Mucosa of stomach (tissue), 1 donor: ENCODE measurements around the gene AK5.

Experiments
- H3K27me3 ChIP-seq: one replicate; pipeline ENCODE4 v1.7.0; 2013; ENCODE audit warnings: mild to moderate bottlenecking, low read length; ENCODE audit not compliant: control insufficient read depth, insufficient read depth
- H3K36me3 ChIP-seq: one replicate; pipeline ENCODE4 v1.7.0; 2013; ENCODE audit warnings: low read length; ENCODE audit not compliant: control insufficient read depth, insufficient read depth
- H3K4me1 ChIP-seq: one replicate; pipeline ENCODE4 v1.7.0; 2013; ENCODE audit warnings: mild to moderate bottlenecking, low read length; ENCODE audit not compliant: control insufficient read depth, insufficient read depth
- H3K4me3 ChIP-seq: one replicate; pipeline ENCODE4 v1.7.0; 2013; ENCODE audit warnings: low read length
- H3K9ac ChIP-seq: one replicate; pipeline ENCODE4 v1.7.0; 2013; ENCODE audit warnings: mild to moderate bottlenecking, low read length, moderate library complexity
- H3K9me3 ChIP-seq: one replicate; pipeline ENCODE4 v1.7.0; 2013; ENCODE audit warnings: mild to moderate bottlenecking, low read length, moderate library complexity; ENCODE audit not compliant: control insufficient read depth
- donor health status: Pancreatic carcinoma.

Gene AK5

DNA sequence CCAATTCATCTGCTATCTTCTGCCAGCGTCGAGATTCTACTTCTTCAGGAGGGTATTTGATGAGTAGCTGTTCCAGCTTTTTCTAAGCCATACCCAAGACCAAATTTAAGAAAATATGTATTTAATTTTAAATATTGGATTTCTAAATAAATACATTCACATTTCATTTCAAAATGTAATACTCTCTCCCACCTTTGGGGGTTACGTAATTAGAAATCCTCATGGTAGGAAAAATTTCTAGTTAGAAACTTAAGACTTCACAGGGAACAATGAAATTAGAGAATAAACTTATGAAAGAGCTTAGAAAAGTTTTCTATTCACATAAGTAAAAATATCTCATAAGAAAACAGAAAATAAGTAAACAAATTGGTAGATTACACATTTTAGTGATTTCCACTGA is 297.7 kb downstream of the AK5 start:
- Histone ChIP-seq H3K9me3 (no peaks in the 10 kb centered on the region), H3K27me3 (no peaks in the 10 kb centered on the region), H3K9ac (no peak overlapping the region), H3K4me3 (no peak overlapping the region), H3K4me1 (no peaks in the 10 kb centered on the region), H3K36me3 (no peaks in the 10 kb centered on the region)

DNA sequence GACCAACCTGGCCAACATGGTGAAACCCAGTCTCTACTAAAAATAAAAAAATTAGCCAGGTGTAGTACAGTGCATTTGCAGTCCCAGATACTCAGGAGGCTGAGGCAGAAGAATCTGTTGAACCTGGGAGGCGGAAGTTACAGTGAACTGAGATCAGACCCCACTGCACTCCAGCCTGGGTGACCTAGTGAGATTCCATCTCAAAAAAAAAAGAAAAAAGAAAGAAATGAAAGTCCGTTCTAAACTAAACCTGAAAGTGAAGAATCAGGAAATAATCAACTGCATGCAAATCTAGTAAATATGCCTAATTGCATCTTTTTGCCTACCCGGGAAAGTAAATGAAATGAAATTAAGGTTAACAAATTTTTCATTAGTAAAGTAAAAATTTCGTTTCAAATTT is 301.1 kb downstream of the AK5 start:
- Histone ChIP-seq H3K27me3 (no peaks in the 10 kb centered on the region), H3K9ac (no peak overlapping the region), H3K4me1 (no peaks in the 10 kb centered on the region), H3K9me3 (no peaks in the 10 kb centered on the region), H3K4me3 (no peak overlapping the region), H3K36me3 (no peaks in the 10 kb centered on the region)

DNA sequence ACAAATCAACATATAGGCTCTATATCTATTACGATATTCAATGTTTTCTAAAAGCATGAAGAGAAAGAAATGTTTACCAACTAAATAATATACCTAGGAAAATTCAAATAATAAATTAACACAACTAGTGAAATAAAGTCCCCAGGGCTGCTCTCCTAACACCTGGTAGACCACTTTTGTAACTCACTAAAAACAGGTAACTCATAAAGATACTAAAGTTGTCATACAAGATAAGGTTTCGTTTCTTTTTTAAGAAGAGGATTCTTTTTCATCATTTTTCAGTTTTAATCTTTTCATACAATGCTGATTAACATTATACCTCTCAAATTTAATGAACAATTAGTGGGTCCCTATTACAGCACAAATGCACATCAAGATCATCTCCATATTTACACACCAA is 301.7 kb downstream of the AK5 start:
- no peak overlapping the region for H3K4me3 ChIP-seq
- no peaks in the 10 kb centered on the region for H3K4me1 ChIP-seq
- no peaks in the 10 kb centered on the region for H3K9me3 ChIP-seq
- H3K9ac ChIP-seq = no peak overlapping the region
- H3K36me3 ChIP-seq = no peaks in the 10 kb centered on the region
- H3K27me3 ChIP-seq = no peaks in the 10 kb centered on the region

DNA sequence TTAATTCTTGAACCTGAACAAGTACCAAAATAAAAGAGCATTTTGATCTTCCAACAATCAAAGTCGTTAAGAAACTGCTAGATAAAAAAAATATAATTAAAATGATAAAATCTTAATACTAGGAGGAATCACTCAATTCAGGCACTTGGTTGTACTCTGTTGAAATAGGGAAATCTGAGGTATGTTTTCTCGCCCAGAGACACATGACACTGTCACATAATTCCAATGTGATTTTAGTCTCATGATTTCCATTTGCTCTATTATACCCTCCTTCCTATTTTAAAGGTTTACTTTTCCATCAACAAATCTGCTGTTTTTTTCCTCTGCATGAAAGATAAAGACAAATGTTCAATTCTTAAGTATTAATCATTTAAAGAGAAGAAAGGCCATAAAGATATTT is 303.1 kb downstream of the AK5 start:
- no peak overlapping the region for H3K4me3 ChIP-seq
- no peaks in the 10 kb centered on the region for H3K4me1 ChIP-seq
- H3K36me3 ChIP-seq = no peaks in the 10 kb centered on the region
- no peak overlapping the region for H3K9ac ChIP-seq
- no peaks in the 10 kb centered on the region for H3K27me3 ChIP-seq
- no peaks in the 10 kb centered on the region for H3K9me3 ChIP-seq

DNA sequence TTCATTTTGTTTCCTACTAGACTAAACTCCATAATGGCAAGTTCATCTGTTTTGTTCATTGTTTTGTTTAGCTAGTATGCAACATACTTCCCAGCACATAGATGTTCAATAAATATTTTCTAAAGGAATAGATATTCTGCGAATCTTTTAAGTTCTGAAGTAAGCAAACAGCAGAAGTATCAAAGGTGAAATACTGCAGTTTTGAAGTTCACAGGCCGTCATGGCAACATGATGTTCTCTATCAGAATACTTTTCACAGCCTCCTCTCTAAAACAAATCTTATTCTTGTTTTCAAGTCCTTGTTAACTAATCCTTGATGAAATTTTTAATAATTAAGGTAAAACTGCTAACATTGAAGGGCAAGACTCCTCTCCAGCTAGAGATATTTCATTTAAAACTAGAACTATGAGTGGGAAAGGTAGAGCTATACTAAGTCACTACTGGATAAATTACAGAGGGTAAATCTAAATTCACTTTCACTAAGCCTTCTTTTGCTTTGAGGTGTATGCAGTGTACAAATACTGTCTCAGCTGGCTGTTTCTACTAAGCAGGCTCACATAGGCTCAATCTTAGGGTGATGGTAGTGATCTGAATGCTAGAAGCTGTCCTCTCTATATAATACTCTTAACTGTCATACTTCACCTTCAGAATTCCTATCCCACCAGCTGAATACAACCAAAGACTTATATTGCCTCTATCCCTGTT is 303.9 kb downstream of the AK5 start:
- H3K9me3 ChIP-seq = no peaks in the 10 kb centered on the region
- no peak overlapping the region for H3K4me3 ChIP-seq
- no peaks in the 10 kb centered on the region for H3K4me1 ChIP-seq

DNA sequence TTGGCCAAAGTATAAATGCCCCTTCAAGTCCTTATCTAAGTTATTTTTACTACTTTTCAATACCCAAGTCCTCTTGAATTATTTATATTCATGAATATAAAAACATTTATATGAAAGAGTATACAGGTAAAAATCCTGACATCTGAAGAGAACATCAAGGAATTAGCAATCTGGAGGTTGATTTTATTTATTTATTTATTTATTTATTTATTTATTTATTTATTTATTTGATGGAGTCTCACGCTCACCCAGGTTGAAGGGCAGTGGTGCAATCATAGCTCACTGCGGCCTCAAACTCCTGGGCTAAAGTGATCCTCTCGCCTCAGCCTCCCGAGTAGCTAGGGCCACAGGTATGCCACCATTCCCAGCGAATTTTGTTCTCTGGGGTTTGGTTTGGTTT is 307.4 kb downstream of the AK5 start:
- H3K4me1 ChIP-seq = no peaks in the 10 kb centered on the region
- H3K9me3 ChIP-seq = no peaks in the 10 kb centered on the region
- no peak overlapping the region for H3K4me3 ChIP-seq
- H3K9ac ChIP-seq = no peak overlapping the region
- H3K36me3 ChIP-seq = no peaks in the 10 kb centered on the region
- H3K27me3 ChIP-seq = no peaks in the 10 kb centered on the region

More for the DNA sequence above, 303.9 kb downstream of the AK5 start:
- H3K27me3 ChIP-seq = no peaks in the 10 kb centered on the region
- H3K36me3 ChIP-seq = no peaks in the 10 kb centered on the region
- no peak overlapping the region for H3K9ac ChIP-seq

DNA sequence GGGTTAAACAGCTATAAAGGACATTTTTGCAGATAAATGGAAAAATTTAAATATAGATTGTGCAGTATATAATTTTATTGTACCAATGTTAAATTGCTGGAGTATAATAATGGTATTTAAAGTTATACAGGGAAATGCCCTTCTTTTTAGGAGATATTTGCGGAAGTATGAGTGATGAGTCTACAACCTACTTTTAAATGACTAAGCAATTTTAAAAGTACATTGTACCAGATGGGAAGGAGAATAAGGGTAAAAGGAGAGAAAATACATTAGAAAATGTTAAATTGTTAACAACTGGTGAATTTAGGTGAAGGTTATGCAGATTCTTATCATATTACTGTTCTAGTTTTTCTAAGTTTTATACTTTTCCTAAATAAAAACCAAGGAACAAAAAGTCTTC is 308.8 kb downstream of the AK5 start:
- Histone ChIP-seq H3K27me3 (no peaks in the 10 kb centered on the region), H3K36me3 (no peaks in the 10 kb centered on the region), H3K4me1 (no peaks in the 10 kb centered on the region), H3K9ac (no peak overlapping the region), H3K9me3 (no peaks in the 10 kb centered on the region), H3K4me3 (no peak overlapping the region)

DNA sequence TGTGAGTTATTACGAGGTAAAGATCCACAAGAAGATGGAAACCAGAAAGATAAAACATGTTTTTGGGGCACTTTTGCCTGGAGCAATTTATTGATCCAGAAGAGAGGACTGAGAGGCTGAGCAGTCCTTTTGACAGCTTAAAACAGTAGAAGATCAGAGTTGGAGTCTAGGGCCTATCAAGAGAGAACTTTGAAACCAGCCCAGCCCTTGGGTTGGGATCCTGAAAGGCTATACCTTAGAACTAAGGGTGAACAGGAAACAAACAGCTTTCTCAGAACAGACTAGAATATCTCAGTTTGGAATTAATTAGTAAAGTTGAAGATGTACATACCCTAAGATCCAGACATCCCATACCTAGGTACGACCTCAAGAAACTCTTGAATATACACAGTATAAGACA is 311.1 kb downstream of the AK5 start:
- Histone ChIP-seq H3K27me3 (no peaks in the 10 kb centered on the region), H3K36me3 (no peaks in the 10 kb centered on the region), H3K9me3 (no peaks in the 10 kb centered on the region), H3K9ac (no peak overlapping the region), H3K4me3 (no peak overlapping the region), H3K4me1 (no peaks in the 10 kb centered on the region)

DNA sequence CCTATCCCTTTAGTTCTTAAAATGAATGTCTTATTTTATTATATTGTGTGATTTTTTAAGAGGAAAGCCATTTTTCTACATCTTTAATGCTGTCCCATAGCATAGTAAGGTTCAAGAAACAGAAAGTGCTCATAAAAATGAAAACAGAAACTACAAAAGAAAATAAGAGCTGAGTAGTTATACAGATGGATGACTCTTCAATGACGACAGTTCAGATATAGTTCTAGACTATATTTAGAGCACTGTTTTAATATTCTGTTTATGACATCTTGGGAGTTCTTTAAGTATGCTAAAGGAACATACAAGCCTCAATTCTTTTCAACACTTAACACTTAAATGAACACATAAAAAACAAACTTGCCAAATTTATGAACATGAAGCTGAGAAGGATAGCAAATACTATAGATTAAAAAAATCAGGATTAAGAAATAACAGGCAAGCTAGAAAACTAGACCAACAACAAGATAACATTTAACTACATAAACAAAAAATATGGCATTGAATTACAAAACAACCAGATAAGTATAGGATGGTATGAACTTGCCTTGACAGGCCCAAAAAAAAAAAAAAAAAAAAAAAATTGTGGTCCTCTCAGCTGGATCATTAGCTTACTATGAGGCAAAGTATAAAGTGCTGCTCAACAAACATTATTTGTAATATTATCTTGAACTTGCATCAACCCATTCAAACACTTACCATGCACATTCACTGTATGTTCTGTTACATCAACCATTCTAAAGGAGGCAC is 312.7 kb downstream of the AK5 start:
- Histone ChIP-seq H3K9ac (no peak overlapping the region), H3K36me3 (no peaks in the 10 kb centered on the region), H3K4me1 (peaks cover 4% of the 10 kb centered on the region), H3K4me3 (no peak overlapping the region), H3K9me3 (no peaks in the 10 kb centered on the region), H3K27me3 (no peaks in the 10 kb centered on the region)

DNA sequence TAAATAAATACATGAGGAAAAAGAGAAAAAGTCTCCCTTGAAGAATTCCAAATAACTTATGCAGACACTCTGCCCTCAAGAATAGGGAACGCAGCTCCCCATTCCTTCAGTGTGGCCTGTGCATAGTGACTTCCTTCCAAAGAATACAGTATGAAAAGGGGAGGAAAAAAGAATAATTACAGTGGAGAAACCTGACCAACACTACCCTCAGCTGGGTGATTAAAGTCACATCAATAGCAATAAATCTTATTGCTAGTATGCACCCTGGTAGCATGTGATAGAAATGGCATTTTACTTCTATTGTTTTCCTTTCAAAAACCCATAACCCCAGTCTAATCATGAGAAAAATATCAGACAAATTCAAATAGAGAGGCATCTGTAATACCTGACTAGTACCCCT is 315.5 kb downstream of the AK5 start:
- no peak overlapping the region for H3K9ac ChIP-seq

DNA sequence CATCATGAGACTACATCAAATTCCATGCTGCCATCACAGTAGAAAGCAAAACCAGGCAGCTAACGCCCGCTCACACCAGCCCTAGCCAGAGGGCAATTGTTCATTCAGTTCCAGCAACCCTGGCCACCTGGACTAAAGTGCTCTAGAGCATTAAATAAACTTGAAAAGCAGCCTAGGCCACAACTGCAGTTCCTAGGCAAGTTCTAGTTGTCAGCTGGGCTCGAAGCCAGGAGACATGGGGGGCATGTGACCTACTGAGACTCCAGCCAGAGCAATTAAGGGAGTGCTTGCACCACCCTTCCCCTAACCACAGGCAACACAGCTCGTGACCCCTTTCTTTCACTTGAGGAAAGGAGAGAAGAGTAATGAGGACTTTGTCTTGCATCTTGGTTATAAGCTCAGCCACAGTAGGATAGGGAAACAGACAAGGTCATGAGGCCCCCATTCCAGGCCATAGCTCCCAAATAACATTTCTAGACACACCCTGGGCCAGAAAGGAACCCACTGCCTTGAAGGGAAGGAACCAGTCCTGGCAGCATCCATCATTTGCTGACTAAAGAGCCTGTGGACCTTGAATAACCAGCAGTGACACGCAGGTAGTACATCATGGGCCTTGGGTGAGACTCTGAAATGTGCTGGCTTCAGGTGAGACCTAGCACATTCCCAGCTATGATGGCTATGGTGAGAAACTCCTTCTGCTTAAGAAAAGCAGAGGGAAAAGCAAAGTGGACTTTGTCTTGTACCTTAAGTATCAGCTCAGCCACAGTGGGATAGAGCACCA is 323.6 kb downstream of the AK5 start:
- Histone ChIP-seq H3K36me3 (no peaks in the 10 kb centered on the region), H3K4me3 (no peak overlapping the region), H3K27me3 (no peaks in the 10 kb centered on the region), H3K4me1 (peaks cover 17% of the 10 kb centered on the region), H3K9ac (no peak overlapping the region), H3K9me3 (no peaks in the 10 kb centered on the region)

More for the DNA sequence above, 315.5 kb downstream of the AK5 start:
- H3K4me3 ChIP-seq = no peak overlapping the region
- no peaks in the 10 kb centered on the region for H3K9me3 ChIP-seq
- no peaks in the 10 kb centered on the region for H3K36me3 ChIP-seq
- H3K27me3 ChIP-seq = no peaks in the 10 kb centered on the region
- peaks cover 11% of the 10 kb centered on the region for H3K4me1 ChIP-seq

DNA sequence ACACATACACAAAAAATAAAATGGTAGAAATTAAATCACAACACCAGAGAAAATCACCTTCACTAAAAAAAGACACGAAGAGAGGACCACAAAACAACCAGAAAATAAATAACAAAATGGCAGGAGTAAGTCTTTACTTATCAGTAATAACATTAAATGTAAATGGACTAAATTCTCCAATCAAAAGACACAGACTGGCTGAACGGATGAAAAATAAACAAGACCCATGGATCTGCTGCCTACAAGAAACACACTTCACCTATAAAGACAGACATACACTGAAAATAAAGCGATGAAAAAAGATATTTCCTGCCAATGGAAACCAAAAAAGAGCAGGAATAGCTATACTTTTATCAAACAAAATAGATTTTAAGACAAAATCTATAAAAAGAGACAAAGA is 327.1 kb downstream of the AK5 start:
- Histone ChIP-seq H3K9ac (no peak overlapping the region), H3K4me3 (no peak overlapping the region), H3K9me3 (no peaks in the 10 kb centered on the region), H3K36me3 (no peaks in the 10 kb centered on the region), H3K27me3 (no peaks in the 10 kb centered on the region), H3K4me1 (peaks cover 11% of the 10 kb centered on the region)
